Measurements from ENCODE around the gene CCS.
A peak's percentile ranks its signal among the peaks of the same experiment; 100 is the strongest.

The CCS gene

DNA sequence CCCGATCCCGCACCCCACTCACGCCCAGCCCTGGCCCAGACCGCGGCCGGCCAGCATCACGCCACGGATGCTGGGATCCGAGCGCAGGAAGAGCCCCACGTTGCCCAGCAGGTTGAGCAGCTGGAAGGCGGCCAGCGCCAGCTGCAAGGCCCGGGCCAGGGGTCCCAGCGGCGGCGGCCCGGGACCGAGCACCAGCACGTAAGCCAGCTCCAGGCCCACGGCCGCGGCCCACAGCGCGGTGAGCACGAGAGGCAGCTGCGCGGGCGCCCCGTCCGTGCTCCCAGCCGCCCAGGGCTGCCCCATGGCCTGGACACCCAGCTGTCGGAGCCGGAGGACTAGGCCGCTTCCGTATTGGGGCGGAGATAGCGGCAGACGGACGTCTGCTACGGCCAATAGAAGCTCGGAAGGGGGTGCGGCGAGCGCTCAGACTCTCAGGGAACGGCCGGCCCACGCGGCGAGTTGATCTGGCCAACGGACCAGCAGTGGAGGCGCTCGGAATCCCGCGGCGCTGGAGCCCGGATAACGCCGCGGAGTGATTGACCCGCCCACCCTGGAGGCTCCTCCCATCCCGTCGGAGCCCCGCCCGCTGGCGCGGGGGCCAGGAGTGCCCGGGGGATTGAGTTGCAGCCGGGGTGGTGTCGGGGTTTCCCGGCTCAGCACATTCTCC lies 47.2 kb upstream of the CCS start, which contains the start of gene ZDHHC24 (continued):
- TF ChIP-seq, protein P1, sequence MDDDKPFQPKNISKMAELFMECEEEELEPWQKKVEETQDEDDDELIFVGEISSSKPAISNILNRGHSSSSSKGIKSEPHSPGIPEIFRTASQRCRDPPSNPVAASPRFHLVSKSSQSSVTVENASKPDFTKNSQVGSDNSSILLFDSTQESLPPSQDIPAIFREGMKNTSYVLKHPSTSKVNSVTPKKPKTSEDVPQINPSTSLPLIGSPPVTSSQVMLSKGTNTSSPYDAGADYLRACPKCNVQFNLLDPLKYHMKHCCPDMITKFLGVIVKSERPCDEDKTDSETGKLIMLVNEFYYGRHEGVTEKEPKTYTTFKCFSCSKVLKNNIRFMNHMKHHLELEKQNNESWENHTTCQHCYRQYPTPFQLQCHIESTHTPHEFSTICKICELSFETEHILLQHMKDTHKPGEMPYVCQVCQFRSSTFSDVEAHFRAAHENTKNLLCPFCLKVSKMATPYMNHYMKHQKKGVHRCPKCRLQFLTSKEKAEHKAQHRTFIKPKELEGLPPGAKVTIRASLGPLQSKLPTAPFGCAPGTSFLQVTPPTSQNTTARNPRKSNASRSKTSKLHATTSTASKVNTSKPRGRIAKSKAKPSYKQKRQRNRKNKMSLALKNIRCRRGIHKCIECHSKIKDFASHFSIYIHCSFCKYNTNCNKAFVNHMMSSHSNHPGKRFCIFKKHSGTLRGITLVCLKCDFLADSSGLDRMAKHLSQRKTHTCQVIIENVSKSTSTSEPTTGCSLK (tag by site-specific recombination; IDR thresholded peaks at IDR 0.05): no peak
- TF ChIP-seq, protein P2, sequence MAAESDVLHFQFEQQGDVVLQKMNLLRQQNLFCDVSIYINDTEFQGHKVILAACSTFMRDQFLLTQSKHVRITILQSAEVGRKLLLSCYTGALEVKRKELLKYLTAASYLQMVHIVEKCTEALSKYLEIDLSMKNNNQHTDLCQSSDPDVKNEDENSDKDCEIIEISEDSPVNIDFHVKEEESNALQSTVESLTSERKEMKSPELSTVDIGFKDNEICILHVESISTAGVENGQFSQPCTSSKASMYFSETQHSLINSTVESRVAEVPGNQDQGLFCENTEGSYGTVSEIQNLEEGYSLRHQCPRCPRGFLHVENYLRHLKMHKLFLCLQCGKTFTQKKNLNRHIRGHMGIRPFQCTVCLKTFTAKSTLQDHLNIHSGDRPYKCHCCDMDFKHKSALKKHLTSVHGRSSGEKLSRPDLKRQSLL (tag by site-specific recombination; IDR thresholded peaks at IDR 0.05): peak; percentile 96
- TF ChIP-seq, protein P3, sequence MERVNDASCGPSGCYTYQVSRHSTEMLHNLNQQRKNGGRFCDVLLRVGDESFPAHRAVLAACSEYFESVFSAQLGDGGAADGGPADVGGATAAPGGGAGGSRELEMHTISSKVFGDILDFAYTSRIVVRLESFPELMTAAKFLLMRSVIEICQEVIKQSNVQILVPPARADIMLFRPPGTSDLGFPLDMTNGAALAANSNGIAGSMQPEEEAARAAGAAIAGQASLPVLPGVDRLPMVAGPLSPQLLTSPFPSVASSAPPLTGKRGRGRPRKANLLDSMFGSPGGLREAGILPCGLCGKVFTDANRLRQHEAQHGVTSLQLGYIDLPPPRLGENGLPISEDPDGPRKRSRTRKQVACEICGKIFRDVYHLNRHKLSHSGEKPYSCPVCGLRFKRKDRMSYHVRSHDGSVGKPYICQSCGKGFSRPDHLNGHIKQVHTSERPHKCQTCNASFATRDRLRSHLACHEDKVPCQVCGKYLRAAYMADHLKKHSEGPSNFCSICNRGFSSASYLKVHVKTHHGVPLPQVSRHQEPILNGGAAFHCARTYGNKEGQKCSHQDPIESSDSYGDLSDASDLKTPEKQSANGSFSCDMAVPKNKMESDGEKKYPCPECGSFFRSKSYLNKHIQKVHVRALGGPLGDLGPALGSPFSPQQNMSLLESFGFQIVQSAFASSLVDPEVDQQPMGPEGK (tag by site-specific recombination; IDR thresholded peaks at IDR 0.05): peak; percentile 79; the same call in 1 of the 2 replicates
- TF ChIP-seq GLIS1 (tag by site-specific recombination; IDR thresholded peaks at IDR 0.05) (peak; percentile 50; the same call in 1 of the 2 replicates), ZBTB20 (tag by site-specific recombination; IDR thresholded peaks at IDR 0.05) (peak; percentile 99), ZNF146 (tag by site-specific recombination; IDR thresholded peaks at IDR 0.05) (no peak), ZNF600 (tag by site-specific recombination; IDR thresholded peaks at IDR 0.05) (peak; percentile 58; the same call in 1 of the 2 replicates), ZBTB17 (tag by site-specific recombination; IDR thresholded peaks at IDR 0.05) (peak; percentile 86), KLF1 (tag by site-specific recombination; IDR thresholded peaks at IDR 0.05) (0 out of 2 replicates have a peak, but pooled peaks have one; percentile 18), ZNF555 (tag by site-specific recombination; conservative IDR thresholded peaks at IDR 0.05) (no peak), ZNF792 (tag by site-specific recombination; IDR thresholded peaks at IDR 0.05) (no peak), SP3 (tag by site-specific recombination; IDR thresholded peaks at IDR 0.05) (peak; percentile 82), ZEB2 (tag by site-specific recombination; IDR thresholded peaks at IDR 0.05) (0 out of 2 replicates have a peak, but pooled peaks have one; percentile 14), SP2 (tag by site-specific recombination; IDR thresholded peaks at IDR 0.05) (peak; percentile 86), ZXDB (tag by site-specific recombination; IDR thresholded peaks at IDR 0.05) (peak; percentile 26; the same call in 1 of the 2 replicates), ZNF416 (tag by site-specific recombination; IDR thresholded peaks at IDR 0.05) (no peak), EGR2 (tag by site-specific recombination; IDR thresholded peaks at IDR 0.05; ENCODE audit: low read depth) (peak; percentile 49; the same call in 1 of the 2 replicates), HOXD13 (CRISPR knock-in tag; IDR thresholded peaks at IDR 0.05; ENCODE audit: borderline replicate concordance) (no peak), KLF10 (tag by site-specific recombination; IDR thresholded peaks at IDR 0.05) (0 out of 2 replicates have a peak, but pooled peaks have one; percentile 25), ZNF561 (tag by site-specific recombination; IDR thresholded peaks at IDR 0.05; ENCODE audit: borderline replicate concordance) (0 out of 2 replicates have a peak, but pooled peaks have one; percentile 69), HOXC10 (CRISPR knock-in tag; IDR thresholded peaks at IDR 0.05) (no peak), GLIS2 (tag by site-specific recombination; IDR thresholded peaks at IDR 0.05) (peak; percentile 62)
- TF ChIP-seq, protein P4, sequence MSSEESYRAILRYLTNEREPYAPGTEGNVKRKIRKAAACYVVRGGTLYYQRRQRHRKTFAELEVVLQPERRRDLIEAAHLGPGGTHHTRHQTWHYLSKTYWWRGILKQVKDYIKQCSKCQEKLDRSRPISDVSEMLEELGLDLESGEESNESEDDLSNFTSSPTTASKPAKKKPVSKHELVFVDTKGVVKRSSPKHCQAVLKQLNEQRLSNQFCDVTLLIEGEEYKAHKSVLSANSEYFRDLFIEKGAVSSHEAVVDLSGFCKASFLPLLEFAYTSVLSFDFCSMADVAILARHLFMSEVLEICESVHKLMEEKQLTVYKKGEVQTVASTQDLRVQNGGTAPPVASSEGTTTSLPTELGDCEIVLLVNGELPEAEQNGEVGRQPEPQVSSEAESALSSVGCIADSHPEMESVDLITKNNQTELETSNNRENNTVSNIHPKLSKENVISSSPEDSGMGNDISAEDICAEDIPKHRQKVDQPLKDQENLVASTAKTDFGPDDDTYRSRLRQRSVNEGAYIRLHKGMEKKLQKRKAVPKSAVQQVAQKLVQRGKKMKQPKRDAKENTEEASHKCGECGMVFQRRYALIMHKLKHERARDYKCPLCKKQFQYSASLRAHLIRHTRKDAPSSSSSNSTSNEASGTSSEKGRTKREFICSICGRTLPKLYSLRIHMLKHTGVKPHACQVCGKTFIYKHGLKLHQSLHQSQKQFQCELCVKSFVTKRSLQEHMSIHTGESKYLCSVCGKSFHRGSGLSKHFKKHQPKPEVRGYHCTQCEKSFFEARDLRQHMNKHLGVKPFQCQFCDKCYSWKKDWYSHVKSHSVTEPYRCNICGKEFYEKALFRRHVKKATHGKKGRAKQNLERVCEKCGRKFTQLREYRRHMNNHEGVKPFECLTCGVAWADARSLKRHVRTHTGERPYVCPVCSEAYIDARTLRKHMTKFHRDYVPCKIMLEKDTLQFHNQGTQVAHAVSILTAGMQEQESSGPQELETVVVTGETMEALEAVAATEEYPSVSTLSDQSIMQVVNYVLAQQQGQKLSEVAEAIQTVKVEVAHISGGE (tag by site-specific recombination; conservative IDR thresholded peaks at IDR 0.05; ENCODE audit: low read depth): peak; percentile 39; the same call in 1 of the 2 replicates
- TF ChIP-seq, protein P5, sequence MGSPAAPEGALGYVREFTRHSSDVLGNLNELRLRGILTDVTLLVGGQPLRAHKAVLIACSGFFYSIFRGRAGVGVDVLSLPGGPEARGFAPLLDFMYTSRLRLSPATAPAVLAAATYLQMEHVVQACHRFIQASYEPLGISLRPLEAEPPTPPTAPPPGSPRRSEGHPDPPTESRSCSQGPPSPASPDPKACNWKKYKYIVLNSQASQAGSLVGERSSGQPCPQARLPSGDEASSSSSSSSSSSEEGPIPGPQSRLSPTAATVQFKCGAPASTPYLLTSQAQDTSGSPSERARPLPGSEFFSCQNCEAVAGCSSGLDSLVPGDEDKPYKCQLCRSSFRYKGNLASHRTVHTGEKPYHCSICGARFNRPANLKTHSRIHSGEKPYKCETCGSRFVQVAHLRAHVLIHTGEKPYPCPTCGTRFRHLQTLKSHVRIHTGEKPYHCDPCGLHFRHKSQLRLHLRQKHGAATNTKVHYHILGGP (tag by site-specific recombination; IDR thresholded peaks at IDR 0.05): no peak
- TF ChIP-seq, protein P6, sequence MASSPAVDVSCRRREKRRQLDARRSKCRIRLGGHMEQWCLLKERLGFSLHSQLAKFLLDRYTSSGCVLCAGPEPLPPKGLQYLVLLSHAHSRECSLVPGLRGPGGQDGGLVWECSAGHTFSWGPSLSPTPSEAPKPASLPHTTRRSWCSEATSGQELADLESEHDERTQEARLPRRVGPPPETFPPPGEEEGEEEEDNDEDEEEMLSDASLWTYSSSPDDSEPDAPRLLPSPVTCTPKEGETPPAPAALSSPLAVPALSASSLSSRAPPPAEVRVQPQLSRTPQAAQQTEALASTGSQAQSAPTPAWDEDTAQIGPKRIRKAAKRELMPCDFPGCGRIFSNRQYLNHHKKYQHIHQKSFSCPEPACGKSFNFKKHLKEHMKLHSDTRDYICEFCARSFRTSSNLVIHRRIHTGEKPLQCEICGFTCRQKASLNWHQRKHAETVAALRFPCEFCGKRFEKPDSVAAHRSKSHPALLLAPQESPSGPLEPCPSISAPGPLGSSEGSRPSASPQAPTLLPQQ (tag by site-specific recombination; IDR thresholded peaks at IDR 0.05): no peak; the same call in 1 of the 2 replicates
- TF ChIP-seq, protein P7, sequence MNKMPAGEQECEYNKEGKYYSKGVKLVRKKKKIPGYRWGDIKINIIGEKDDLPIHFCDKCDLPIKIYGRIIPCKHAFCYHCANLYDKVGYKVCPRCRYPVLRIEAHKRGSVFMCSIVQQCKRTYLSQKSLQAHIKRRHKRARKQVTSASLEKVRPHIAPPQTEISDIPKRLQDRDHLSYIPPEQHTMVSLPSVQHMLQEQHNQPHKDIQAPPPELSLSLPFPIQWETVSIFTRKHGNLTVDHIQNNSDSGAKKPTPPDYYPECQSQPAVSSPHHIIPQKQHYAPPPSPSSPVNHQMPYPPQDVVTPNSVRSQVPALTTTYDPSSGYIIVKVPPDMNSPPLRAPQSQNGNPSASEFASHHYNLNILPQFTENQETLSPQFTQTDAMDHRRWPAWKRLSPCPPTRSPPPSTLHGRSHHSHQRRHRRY (tag by site-specific recombination; IDR thresholded peaks at IDR 0.05): no peak
